GM21423 (cell line): ENCODE measurements around the gene MEF2A.

Experiments used
- ATAC-seq: cut with Tn5 transposase; IDR thresholded peaks from one replicate; pipeline ENCODE4 v1.9.1; 2021; ENCODE audit warnings: mild to moderate bottlenecking, moderate library complexity; ENCODE audit not compliant: unreplicated experiment

Gene MEF2A

DNA sequence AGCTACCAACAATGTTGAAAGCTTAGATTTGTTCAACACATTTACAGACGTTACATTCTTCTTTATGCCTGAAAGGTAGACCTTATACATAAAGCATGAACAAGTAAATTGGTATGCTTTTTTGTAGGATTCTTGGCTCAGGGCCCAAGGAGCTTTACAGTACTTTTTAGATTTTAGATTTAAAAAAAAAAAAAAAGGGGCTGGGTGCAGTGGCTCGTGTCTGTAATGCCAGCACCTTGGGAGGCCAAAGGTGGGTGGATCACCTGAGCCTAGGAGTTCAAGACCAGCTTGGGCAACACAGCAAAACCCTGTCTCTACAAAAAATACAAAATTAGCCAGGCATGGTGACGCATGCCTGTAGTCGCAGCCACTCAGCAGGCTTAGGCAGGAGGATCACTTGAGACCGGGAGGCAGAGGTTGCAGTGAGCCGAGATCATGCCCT lies 39.7 kb downstream of the MEF2A start:
- ATAC-seq, result no peak

DNA sequence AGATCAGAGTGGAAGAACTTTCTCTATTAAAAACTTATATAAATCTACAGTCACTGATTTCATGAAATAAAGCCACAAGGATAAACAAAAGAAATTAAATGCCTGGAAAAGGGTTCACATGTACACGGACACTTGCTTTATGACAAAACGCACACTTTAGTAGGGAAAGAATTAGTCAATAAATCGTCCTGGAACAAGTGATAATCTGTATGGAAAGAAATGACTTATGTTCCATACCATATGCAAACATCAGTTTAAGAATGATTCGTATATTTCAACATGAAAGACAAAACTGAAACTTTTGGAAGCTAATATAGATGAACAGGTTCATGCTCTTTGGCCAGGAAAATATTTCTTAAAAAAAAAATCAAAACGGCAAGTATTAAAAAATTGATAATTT lies 40.2 kb downstream of the MEF2A start:
- no peak for ATAC-seq

DNA sequence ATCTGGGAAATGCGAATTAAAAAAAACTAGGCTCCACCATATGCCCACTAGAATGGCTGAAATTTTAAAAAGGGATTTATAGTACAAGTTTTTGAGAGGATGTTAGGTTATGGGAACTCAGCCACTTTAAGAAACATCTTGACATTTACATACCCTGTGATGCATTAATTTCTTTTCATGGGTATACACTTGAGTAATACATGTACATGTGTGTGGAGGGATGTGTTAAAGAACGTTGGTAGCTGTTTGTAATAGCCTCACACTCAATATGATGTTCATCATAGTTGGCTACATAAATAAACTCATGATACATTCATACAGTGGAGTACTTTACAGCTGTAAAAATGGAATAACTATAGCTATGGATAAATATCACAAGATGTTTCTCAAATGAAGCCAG lies 40.9 kb downstream of the MEF2A start:
- no peak for ATAC-seq

DNA sequence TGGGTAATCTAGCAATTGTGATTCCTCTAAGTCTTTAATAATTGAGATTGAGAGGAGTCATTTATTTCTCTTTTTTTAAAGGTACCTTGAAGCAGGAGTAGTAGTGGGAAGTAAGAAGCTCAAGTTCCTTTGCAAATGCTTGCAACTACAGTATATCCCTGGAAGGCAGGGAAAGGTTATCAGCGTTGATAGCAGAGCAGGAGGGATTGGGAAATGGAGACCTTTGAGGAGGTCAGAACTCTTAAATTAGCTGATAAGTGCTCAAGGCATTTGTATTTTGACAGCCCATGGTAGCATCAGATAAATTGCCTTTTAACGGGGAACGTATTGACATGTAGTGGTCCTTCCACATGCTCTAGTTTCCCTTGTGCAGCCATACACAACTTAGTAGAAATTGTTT lies 47.7 kb downstream of the MEF2A start:
- no peak for ATAC-seq

DNA sequence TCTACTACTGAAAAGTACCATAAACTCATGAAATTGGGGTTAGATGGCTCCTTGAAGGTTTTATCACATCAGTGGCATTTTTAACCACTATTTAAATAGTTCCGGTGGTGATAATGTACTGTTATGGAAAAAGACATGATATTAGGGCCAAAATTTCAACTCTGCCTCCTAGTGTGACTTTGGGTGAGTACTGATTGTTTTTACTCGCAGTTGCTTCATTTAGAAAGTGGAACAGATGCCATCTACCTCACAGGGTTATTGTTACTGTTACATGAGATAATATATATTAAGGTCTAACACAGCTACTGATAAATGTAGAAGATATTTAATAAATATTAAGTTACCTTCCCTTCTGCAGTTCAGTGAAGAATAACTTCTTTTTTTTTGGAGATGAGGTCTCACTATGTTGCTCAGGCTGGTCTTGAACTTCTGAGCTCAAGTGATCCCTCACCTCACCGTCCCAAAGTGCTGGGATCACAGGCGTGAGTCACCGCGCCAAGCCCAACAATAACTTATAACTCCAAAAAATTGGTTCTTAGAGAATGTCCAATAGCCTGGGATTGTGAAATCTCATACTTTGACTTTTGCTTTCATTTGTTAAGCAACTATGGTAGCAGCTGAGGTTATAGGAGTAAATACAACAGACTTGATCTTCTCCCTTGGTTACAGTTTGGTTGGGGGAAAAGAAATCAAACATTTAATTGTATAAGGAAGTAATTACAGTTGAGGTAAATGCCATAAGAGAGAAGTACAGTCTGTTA lies 48.3 kb downstream of the MEF2A start:
- no peak for ATAC-seq

DNA sequence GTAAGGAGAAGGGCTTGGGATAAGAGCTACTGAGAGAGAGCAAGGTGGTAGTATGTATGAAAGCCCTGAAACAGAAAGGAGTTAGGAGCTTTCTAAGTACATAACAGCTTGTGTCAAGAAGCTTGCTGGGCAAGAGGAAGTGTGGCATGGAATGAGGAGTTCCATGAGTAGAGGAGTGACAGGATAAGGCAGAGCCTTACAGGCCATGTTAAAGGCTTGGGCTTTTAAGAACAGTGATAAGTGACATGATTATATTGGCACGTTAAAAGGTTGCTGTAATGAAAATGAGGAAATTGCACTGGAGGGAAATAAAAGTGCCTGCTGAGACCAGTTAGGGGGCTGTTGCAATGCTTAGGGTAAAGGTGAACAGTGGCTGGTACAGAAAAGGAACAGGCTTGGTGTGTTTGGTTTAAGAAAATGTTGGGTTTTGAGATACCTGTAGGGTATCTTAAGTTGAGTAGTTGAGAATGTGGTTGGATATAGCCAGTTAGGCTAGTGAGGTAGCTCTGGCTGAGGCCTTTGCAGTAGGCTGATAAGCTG lies 49.0 kb downstream of the MEF2A start:
- peak; percentile 51 for ATAC-seq

DNA sequence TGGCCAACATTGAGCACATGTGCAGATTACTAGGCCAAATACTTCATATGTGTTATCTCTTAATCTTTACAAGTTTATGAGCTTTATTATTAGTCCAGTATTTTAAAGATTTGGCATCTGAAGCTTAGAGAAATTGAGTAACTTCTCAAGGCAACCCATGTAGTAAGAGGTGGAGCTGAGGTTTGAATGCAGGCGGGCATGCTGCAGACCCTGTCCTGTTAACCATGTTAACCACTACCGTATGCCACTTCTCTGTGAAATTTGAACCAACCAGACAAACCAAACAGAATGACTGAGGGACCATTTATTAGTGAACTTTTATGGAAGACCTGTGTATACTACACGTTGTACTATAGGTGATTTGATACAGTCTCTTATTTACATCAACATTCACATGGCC lies 49.7 kb downstream of the MEF2A start:
- ATAC-seq, result no peak

DNA sequence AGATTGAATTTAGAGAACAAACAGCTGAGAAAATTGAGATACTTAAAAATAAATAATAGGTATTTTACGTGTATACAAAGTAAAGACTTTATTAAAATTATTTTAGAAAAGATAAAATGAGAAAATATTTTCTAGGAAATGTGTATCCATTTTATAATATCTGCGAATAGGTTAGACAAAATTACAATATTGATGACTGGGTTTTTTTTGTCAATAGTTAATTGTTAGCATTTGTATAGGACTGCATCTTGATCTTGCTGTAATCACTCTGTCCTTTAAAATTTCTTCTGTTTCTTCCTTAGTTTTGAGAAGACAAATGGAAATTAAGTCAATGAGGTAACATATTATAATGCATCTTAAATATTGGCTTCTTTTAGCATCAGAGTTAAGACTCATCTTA lies 50.3 kb downstream of the MEF2A start:
- no peak for ATAC-seq

DNA sequence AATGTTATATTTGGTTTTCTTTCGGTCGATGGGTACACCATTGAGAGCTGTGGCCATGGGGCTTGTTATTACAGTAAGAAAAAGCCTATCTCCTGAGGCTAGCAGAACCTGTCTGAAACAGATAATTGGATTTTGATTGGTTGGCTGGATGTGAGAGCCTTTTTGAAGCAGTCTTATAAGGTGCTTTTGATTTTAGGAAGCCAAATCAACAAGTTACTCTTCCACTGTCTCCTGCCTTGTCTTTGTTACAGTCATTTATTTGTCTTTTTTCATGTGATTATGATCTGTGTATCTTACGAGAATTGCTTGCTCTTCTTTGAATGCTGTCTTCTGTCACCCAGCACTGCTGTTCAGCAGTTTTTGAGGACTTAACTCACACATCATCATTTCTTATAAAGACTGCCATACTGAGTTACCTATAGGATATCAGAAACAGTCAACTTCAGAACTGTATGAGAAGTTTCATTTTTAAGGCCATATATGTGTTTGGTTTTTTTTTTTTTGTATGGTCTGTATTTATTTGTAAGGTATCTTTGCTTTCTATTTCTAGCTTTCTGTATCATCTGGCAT lies 51.1 kb downstream of the MEF2A start:
- ATAC-seq, result no peak

DNA sequence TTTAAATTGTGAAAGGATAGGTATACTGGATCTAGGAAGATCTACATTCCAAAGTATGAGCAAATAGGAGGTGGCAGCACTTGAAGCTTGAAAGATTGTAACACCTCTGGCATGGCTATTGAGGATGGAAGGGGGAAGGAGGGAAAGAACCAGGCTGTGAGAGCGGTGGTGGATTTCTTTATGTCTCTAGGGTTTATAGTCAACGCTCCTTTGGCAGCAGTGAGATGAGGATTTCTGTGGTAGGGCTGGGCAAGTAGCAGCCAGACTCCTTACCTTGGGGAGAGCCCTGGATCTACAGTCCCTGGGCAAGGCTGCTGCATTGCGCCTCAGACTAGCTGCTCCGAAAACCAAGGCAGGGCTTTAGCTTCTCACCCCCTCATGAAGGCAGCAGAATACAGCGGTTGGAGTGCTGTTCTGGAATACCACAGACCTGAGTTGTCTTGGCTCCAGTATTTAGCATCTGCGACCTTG lies 53.2 kb downstream of the MEF2A start:
- ATAC-seq, result no peak

DNA sequence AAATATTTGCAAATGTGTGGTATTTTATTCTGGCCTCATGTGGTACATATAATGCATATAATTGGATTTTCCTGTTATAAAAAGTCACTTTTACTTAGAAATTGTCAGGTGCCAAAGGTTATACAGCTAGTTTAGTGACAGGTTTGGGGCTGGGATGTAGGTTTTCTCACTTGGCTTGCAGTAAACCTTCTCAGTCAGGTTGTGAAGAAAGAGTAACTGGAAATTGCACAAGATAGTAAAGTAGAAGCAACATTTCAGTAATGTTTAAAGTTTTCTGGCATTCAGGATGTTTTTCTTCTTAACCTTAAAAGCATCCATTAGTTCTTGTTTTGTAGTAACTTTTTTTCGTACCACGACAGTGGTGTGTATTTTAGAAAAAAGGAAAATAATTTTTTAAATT lies 53.9 kb downstream of the MEF2A start:
- ATAC-seq, result no peak

DNA sequence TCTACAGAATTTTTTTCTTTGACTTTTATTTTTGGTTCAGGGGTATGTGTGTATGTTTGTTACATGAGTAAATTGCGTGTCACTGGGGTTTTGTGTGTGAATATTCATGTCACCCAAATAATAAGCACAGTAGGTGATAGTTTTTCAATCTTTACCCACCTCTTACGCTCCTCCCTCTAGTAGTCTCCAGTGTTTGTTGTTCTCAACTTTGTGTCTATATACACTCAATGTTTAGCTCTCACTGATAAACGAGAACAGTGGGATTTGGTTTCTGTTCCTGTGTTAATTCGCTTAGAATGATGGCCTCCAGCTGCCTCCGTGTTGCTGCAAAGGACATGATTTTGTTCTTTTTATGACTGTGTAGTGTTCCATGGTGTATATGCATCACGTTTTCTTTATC lies 54.4 kb downstream of the MEF2A start:
- no peak for ATAC-seq

DNA sequence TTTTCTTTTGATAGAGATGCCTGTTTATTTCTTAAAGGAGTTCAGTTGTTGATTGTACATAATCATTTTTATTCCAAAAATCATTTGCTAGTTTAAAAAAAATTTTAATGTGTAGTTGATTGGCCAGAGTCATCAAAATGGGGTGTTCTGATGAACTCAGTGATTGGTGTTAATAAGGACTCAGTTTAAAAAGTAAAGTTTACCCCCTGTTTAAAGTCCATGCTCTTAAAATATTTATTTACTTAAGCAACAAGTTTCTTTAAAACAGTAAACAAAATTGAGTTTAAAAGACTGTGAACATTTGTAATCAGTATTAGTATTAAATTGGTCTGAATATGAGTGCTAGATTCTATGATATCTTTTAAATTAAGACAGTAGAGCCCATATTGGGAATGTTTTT lies 56.0 kb downstream of the MEF2A start:
- no peak for ATAC-seq

DNA sequence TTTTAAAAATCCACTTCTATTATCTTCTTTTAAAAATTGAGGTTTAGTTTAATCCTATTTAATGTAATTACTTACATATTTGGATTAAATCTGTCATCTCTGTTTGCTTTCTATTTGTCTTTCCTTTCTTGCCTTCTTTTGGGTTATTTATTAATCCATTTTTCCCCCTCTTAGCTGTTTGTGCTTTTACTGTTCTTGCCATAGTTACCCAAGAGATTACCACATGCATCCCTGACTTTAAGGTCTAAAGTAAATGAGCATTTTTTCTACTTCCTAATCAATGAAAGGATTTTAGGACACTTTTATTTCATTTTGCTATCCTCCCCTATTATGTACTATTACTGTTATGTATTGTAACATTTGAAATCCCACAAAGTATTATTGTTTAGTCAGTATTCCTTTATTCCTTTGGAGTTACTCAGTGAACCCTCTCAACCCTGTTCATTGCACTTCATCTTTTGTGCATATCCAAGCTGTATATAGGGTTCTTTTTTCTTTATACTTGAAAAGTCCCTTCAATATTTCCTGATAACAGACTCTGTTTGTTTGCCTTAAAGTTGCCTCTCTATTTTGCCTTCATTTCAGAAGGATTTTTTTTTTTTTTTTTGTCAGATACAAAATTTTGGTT lies 62.7 kb downstream of the MEF2A start:
- no peak for ATAC-seq

DNA sequence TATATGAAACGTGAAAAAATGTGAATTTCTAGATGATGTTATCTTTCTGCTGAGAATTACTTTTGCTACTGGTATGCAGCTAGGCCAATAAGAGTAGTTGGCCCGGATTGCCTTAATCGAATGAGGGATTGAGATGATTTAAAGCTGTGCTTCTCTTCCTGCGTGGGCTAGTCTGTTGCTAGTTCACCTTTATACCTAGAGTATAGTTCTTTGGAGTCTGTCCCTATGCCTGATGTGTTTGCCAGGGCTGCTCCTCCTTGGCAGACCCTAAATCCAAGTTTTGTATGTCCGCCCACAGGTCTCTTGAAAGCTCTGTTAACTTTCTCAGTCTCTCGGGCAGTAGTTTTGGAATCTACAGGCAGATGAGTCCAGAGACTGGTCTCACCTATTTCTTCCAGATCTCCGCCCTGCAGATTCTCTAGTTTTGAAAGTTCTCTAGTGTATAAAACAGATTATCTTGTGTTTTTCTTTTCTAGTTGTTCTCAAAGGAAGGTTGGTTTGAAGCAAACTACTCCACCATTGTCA lies 64.9 kb downstream of the MEF2A start:
- no peak for ATAC-seq

DNA sequence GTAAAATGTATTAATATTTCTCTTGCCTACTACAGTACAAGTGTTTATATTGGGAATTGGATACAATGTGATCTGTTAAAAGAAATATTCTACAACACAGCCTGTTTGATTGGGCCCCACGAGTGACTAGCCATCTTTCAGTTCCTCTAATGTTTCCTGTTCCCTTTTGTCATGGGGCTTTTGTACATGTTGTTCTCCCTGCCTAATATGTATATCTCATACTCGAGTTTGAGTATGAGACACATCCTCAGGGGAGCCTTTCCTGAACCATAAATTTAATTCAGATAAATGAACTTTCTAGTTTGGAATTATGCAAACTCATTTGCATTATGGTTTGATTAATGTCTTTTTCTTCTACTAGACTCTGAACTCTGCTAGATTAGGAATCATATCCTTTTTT lies 65.5 kb downstream of the MEF2A start:
- ATAC-seq, result peak; percentile 90

DNA sequence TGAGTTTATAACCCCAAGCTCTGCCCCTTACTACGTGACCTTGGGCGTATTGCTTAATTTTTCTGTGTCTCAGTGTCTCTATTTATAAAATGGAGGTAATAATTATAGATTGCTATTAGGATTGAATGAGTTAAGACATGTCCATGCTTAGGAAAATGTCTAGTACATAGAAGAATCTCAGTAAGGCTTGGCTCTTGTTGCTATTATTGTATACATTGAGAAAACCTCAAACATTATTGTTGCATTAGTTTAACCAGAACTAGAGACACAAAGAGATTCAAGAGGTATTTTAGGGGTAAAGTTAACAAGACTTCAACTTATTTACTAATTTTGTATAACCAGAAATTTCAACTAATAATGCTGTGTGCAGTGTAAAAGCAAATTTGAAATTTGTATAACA lies 66.7 kb downstream of the MEF2A start:
- ATAC-seq, result no peak

DNA sequence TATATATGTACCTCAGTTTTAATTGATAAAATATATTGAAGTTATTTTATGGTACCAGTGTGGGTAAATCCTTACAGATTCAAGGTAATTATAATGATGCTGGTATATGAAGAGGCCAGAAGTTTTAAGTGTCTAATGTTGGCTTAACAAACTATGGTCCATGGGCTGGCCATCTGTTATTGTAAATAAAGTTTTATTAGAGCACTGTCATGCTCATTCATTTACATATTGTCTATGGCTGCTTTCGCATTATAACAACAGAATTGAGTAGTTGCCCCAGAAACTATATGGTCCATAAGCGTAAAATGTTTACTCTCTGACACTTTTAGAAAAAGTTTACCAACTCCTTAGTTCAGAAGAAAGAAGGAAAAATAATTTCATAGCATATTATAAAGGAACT lies 67.9 kb downstream of the MEF2A start:
- no peak for ATAC-seq

DNA sequence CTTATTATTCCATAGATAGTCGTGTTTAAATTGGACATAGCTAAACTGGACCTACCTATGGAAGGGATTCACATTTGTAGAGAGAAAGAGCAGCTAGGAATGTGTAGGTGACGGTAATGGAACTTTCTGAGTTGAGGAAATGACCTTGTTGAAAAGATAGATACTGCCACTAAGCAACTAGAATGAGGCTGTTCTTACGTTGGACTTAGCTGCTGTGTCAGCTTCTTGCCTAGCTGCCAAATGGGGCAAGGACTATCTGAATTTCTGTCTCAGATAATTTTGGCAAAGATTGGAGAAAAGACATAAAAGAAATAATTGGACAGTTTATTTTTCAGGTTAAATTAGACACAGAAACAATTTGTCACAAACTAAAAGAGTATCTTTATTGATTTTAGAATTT lies 68.8 kb downstream of the MEF2A start:
- no peak for ATAC-seq

DNA sequence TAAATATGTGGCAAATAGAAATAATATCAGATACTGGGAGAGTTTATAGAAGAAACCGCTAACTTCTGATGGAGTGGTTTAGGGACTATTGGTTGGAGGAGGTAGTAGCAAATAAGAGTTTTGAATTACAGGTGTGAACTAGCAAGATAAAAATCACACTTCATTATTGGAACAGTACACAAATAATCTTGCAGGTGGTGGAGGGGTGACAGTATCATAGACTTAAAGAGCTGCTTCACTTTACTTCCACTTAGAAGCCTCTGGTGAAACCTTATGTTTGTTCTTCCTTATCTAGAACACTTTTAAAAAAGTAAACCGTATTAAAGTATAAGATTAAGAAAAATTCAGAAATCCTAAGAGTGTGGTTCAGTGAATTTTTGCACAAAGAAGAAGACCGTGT lies 69.4 kb downstream of the MEF2A start:
- ATAC-seq, result no peak

DNA sequence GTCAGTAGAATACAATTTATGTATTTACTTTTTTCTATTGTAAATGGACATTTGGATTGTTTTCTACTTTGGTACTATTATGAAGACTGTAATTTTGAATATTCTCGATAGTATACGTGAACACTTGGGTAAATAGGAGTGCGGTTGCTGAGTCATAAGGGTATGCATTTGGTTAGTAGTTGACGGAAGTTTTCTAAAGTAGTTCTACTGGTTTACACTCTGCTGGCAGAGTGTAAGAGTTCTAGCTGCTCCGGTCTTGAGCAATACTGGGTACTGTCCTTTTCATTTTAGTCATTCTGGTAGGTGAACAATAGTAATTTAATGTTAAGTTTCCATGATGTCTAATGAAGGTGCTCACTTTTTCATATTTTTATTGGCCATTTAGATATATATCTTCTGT lies 70.0 kb downstream of the MEF2A start:
- peak; percentile 58 for ATAC-seq
